CD4-positive, alpha-beta memory T cell (primary cell): ENCODE measurements around the gene TEF. TPM values are rescaled to one million over a fixed set of nuclear protein-coding genes. Genes with fewer than 3 reads are reported as not detected.

ENCODE experiments used
- CTCF ChIA-PET: fragments of 350-600 bp; sonication (Branson Sonifier 250); formaldehyde crosslinking; loops from one replicate; lab custom pipeline; 2021; ENCODE audit warnings: inconsistent platforms; ENCODE audit not compliant: partially characterized antibody; lab: Charles Lee
- POLR2A ChIA-PET: fragments of 350-600 bp; sonication (Branson Sonifier 250); formaldehyde crosslinking; loops from one replicate; lab custom pipeline; 2021; ENCODE audit not compliant: partially characterized antibody; lab: Charles Lee
- DNase-seq, 5 donors: peaks; one replicate each; pipeline versions ENCODE4 v3.0.0 to v3.0.0-alpha.2; 2020 to 2022; ENCODE audit warnings: mixed read lengths in 1 of 5
- H3K27ac ChIP-seq: one replicate; pipeline ENCODE4 v1.7.0; 2013; ENCODE audit warnings: low read depth, low read length
- H3K27me3 ChIP-seq: 2 replicates; pipeline ENCODE4 v1.7.0; 2013; ENCODE audit warnings: mild to moderate bottlenecking, low read length, moderate library complexity; ENCODE audit not compliant: insufficient read depth
- H3K36me3 ChIP-seq: 2 replicates; pipeline ENCODE4 v1.7.0; 2013; ENCODE audit warnings: mild to moderate bottlenecking, low read length, moderate library complexity; ENCODE audit not compliant: insufficient read depth
- H3K4me1 ChIP-seq: 2 replicates; pipeline ENCODE4 v1.7.0; 2013; ENCODE audit warnings: mild to moderate bottlenecking, low read length, moderate library complexity; ENCODE audit not compliant: insufficient read depth
- H3K4me3 ChIP-seq, 2 donors: one replicate each; pipeline ENCODE4 v1.7.0; 2013; ENCODE audit warnings: low read length in 2 of 2, mild to moderate bottlenecking in 1 of 2
- H3K9me3 ChIP-seq, 2 donors: one replicate each; pipeline ENCODE4 v1.7.0; 2013; ENCODE audit warnings: low read length in 2 of 2, control low read depth in 1 of 2; ENCODE audit not compliant: control insufficient read depth in 1 of 2
- H3K27ac Mint-ChIP-seq, 7 donors: one replicate each; pipeline ENCODE4 v1.8.0; 2020 to 2021; ENCODE audit warnings: mixed read lengths in 7 of 7, mild to moderate bottlenecking in 6 of 7, inconsistent platforms in 3 of 7, moderate library complexity in 3 of 7
- H3K27me3 Mint-ChIP-seq, 2 donors: one replicate each; pipeline ENCODE4 v1.8.0; 2020 to 2021; ENCODE audit warnings: mixed read lengths in 2 of 2
- H3K36me3 Mint-ChIP-seq, 2 donors: one replicate each; pipeline ENCODE4 v1.8.0; 2020 to 2021; ENCODE audit warnings: mixed read lengths in 2 of 2, inconsistent platforms in 1 of 2, mild to moderate bottlenecking in 1 of 2
- H3K4me1 Mint-ChIP-seq, 4 donors: one replicate each; pipeline ENCODE4 v1.8.0; 2020 to 2021; ENCODE audit warnings: mixed read lengths in 4 of 4, mild to moderate bottlenecking in 1 of 4
- H3K4me3 Mint-ChIP-seq, 8 donors: one replicate each; pipeline ENCODE4 v1.8.0; 2020 to 2021; ENCODE audit warnings: mixed read lengths in 8 of 8, mild to moderate bottlenecking in 7 of 8, moderate library complexity in 6 of 8, inconsistent platforms in 3 of 8
- H3K9me3 Mint-ChIP-seq, 8 donors: one replicate each; pipeline ENCODE4 v1.8.0; 2020 to 2021; ENCODE audit warnings: mixed read lengths in 8 of 8, mild to moderate bottlenecking in 5 of 8, inconsistent platforms in 3 of 8, moderate library complexity in 1 of 8
- intact Hi-C: fragments of 100-400 bp; cut with micrococcal nuclease; formaldehyde crosslinking; loops from one replicate; pipeline ENCODE4 v1.15.1; 2023
- polyA plus RNA-seq, 2 donors: library from polyadenylated mRNA; unstranded; fragments of 300-500 nt; fragmentation: Illumina TruSeq; gene quantifications; one replicate each; pipeline ENCODE4 v1.2.3, GENCODE V29; 2021
- total RNA-seq, 2 experiments: library from RNA; stranded (reverse); gene quantifications; one replicate each; pipeline ENCODE4 v1.2.3, GENCODE V29; 2021

The TEF gene
- total and polyA plus RNA-seq, 4 experiments from 2014 or later, result 4.4 to 8.8 (median 6.5) TPM

GRCh38 chr22:41354979-41355378 lies 26.8 kb upstream of the TEF start:
- Mint-ChIP-seq H3K4me3 (no peak overlapping the region), H3K4me1 (peaks cover 0 to 1% (median 0%) of the 10 kb centered on the region in 4 donors), H3K9me3 (no peaks in the 10 kb centered on the region), H3K36me3 (peaks cover 29 to 60% of the 10 kb centered on the region in 2 donors), H3K27ac (peak overlapping the region in 1 of 7 donors; percentile 55), H3K27me3 (no peaks in the 10 kb centered on the region)
- no peaks in the 10 kb centered on the region for H3K4me1 ChIP-seq
- no peaks in the 10 kb centered on the region for H3K27me3 ChIP-seq
- no peak overlapping the region for H3K27ac ChIP-seq
- ChIA-PET CTCF (no interaction called here), POLR2A (no interaction called here)
- no peak overlapping the region for H3K4me3 ChIP-seq
- no peak for DNase-seq
- H3K36me3 ChIP-seq, result peaks cover 35% of the 10 kb centered on the region
- no peaks in the 10 kb centered on the region for H3K9me3 ChIP-seq
- intact Hi-C loops, result no loop called here

DNA sequence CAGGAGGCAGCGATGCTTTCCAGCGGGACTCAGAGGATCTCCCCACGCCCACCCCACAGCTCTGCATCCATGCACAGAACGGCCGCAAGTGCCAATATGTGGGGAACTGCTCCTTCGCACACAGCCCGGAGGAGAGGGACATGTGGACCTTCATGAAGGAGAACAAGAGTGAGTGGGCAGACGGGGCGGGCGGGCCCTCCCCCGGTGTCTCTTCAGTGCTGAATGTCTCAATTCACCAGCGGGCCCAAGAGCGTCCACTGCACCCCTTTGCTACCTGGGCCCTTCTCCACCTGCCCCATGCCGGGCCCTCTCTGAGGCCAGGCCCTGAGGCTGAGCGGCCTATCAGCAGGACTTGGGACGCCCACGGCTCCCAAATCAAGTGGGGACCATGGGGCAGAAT lies 25.8 kb upstream of the TEF start:
- Mint-ChIP-seq H3K27ac (peak overlapping the region in 1 of 7 donors; percentile 12), H3K36me3 (peaks cover 20 to 51% of the 10 kb centered on the region in 2 donors), H3K4me1 (peaks cover 0 to 1% (median 0%) of the 10 kb centered on the region in 4 donors), H3K4me3 (no peak overlapping the region), H3K9me3 (peaks cover 0 to 1% (median 0%) of the 10 kb centered on the region in 8 donors), H3K27me3 (no peaks in the 10 kb centered on the region)
- intact Hi-C loops, result no loop called here
- H3K9me3 ChIP-seq, result no peaks in the 10 kb centered on the region
- peaks cover 26% of the 10 kb centered on the region for H3K36me3 ChIP-seq
- no peaks in the 10 kb centered on the region for H3K4me1 ChIP-seq
- no peaks in the 10 kb centered on the region for H3K27me3 ChIP-seq
- ChIA-PET POLR2A (no interaction called here), CTCF (no interaction called here)
- no peak overlapping the region for H3K27ac ChIP-seq
- no peak for DNase-seq
- H3K4me3 ChIP-seq, result no peak overlapping the region

DNA sequence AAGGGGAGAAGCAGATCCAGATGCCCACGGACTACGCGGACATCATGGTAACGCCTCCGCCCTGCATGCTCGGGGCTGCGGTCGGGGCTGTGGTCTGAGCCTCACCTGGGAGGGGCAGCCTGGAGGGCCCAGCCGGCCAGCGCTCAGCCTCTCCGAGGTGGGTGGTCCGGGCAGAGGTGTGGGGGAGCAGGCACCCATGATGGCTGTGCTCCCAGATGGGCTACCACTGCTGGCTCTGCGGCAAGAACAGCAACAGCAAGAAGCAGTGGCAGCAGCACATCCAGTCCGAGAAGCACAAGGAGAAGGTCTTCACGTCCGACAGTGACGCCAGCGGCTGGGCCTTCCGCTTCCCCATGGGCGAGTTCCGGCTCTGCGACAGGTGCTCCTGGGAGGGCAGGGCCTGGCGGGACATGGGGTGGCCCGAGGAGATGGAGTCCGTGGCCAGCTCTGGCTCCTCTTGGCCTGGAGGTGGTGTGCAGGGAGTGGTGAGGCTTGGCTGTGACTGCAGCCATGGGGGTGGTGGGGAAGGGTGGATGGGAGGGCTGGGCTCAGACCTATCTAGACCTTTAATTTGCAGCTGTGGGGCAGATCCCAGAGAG lies 25.2 kb upstream of the TEF start:
- Mint-ChIP-seq H3K4me3 (no peak overlapping the region), H3K4me1 (peaks cover 0 to 1% (median 0%) of the 10 kb centered on the region in 4 donors), H3K9me3 (peaks cover 0 to 1% (median 0%) of the 10 kb centered on the region in 8 donors), H3K36me3 (peaks cover 20 to 44% of the 10 kb centered on the region in 2 donors), H3K27ac (no peak overlapping the region), H3K27me3 (no peaks in the 10 kb centered on the region)
- ChIA-PET POLR2A (no interaction called here), CTCF (no interaction called here)
- no peaks in the 10 kb centered on the region for H3K27me3 ChIP-seq
- peaks cover 20% of the 10 kb centered on the region for H3K36me3 ChIP-seq
- intact Hi-C loops, result no loop called here
- no peak overlapping the region for H3K27ac ChIP-seq
- no peak for DNase-seq
- no peaks in the 10 kb centered on the region for H3K4me1 ChIP-seq
- no peak overlapping the region for H3K4me3 ChIP-seq
- H3K9me3 ChIP-seq, result no peaks in the 10 kb centered on the region

- peaks cover 20% of the 10 kb centered on the region for H3K36me3 ChIP-seq
- CTCF ChIA-PET, result no interaction called here
Measured at GRCh38 chr22:41357191-41357590, 24.6 kb upstream of the TEF start.

GRCh38 chr22:41358927-41359326 lies 22.8 kb upstream of the TEF start:
- Histone ChIP-seq H3K4me1 (no peaks in the 10 kb centered on the region), H3K4me3 (no peak overlapping the region), H3K36me3 (peaks cover 16% of the 10 kb centered on the region), H3K9me3 (no peaks in the 10 kb centered on the region), H3K27ac (no peak overlapping the region), H3K27me3 (no peaks in the 10 kb centered on the region)
- ChIA-PET CTCF (no interaction called here), POLR2A (no interaction called here)
- H3K27me3 Mint-ChIP-seq, result no peaks in the 10 kb centered on the region
- H3K27ac Mint-ChIP-seq, result no peak overlapping the region
- DNase-seq, result no peak
- H3K4me1 Mint-ChIP-seq, result peaks cover 0 to 1% (median 0%) of the 10 kb centered on the region in 4 donors
- peaks cover 10 to 29% of the 10 kb centered on the region in 2 donors for H3K36me3 Mint-ChIP-seq
- no peak overlapping the region for H3K4me3 Mint-ChIP-seq
- intact Hi-C loops, result no loop called here
- H3K9me3 Mint-ChIP-seq, result peaks cover 0 to 1% (median 0%) of the 10 kb centered on the region in 8 donors

More at GRCh38 chr22:41357191-41357590, 24.6 kb upstream of the TEF start:
- POLR2A ChIA-PET, result no interaction called here
- DNase-seq, result no peak
- Mint-ChIP-seq H3K4me3 (no peak overlapping the region), H3K27me3 (no peaks in the 10 kb centered on the region), H3K36me3 (peaks cover 16 to 40% of the 10 kb centered on the region in 2 donors), H3K4me1 (peaks cover 0 to 1% (median 0%) of the 10 kb centered on the region in 4 donors), H3K27ac (no peak overlapping the region), H3K9me3 (peaks cover 0 to 1% (median 0%) of the 10 kb centered on the region in 8 donors)
- H3K4me3 ChIP-seq, result no peak overlapping the region
- no peaks in the 10 kb centered on the region for H3K4me1 ChIP-seq
- intact Hi-C loops, result no loop called here
- no peaks in the 10 kb centered on the region for H3K9me3 ChIP-seq
- no peak overlapping the region for H3K27ac ChIP-seq
- no peaks in the 10 kb centered on the region for H3K27me3 ChIP-seq

DNA sequence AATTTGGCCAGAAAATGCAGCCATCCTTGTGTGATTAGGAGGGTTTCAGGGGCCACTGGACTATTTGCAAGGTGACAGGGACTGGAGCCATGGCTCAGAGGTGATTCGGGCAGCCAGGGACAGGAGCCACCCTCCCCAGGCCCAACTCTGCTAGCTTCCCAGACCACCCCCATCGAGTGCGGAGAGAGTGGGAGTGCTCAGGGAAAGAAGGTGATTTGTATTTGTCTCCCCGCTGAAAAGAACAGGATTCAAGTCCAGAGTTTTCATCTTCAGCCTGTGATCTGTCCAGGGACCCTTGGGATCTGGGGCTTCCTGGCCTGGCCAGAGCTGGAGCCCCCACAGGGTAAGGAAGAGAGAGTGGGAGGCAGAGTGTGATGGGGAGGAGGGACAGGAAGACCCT lies 22.4 kb upstream of the TEF start:
- CTCF ChIA-PET, result no interaction called here

GRCh38 chr22:41360126-41360525 lies 21.6 kb upstream of the TEF start:
- POLR2A ChIA-PET, result no interaction called here
- CTCF ChIA-PET, result no interaction called here
- intact Hi-C loops, result no loop called here
- peaks cover 0 to 20% of the 10 kb centered on the region in 2 donors for H3K36me3 Mint-ChIP-seq
- peak overlapping the region in 1 of 7 donors; percentile 72 for H3K27ac Mint-ChIP-seq
- no peak overlapping the region for H3K4me3 ChIP-seq
- H3K27ac ChIP-seq, result no peak overlapping the region
- H3K9me3 Mint-ChIP-seq, result peaks cover 0 to 1% (median 0%) of the 10 kb centered on the region in 8 donors
- H3K9me3 ChIP-seq, result no peaks in the 10 kb centered on the region
- no peaks in the 10 kb centered on the region for H3K4me1 ChIP-seq
- H3K27me3 ChIP-seq, result no peaks in the 10 kb centered on the region
- H3K4me1 Mint-ChIP-seq, result peaks cover 0 to 1% (median 0%) of the 10 kb centered on the region in 4 donors
- peaks cover 15% of the 10 kb centered on the region for H3K36me3 ChIP-seq
- no peak overlapping the region for H3K4me3 Mint-ChIP-seq
- H3K27me3 Mint-ChIP-seq, result no peaks in the 10 kb centered on the region
- no peak for DNase-seq

More for the DNA sequence above, 22.4 kb upstream of the TEF start:
- POLR2A ChIA-PET, result no interaction called here
- H3K9me3 Mint-ChIP-seq, result peaks cover 0 to 1% (median 0%) of the 10 kb centered on the region in 8 donors
- H3K27me3 Mint-ChIP-seq, result no peaks in the 10 kb centered on the region
- intact Hi-C loops, result no loop called here
- H3K36me3 ChIP-seq, result peaks cover 16% of the 10 kb centered on the region
- no peak for DNase-seq
- peaks cover 6 to 25% of the 10 kb centered on the region in 2 donors for H3K36me3 Mint-ChIP-seq
- H3K4me1 ChIP-seq, result no peaks in the 10 kb centered on the region
- peaks cover 0 to 1% (median 0%) of the 10 kb centered on the region in 4 donors for H3K4me1 Mint-ChIP-seq
- H3K9me3 ChIP-seq, result no peaks in the 10 kb centered on the region
- H3K4me3 ChIP-seq, result no peak overlapping the region
- H3K4me3 Mint-ChIP-seq, result peak overlapping the region in 1 of 8 donors; percentile 49
- peak overlapping the region in 1 of 7 donors; percentile 13 for H3K27ac Mint-ChIP-seq
- H3K27ac ChIP-seq, result no peak overlapping the region
- H3K27me3 ChIP-seq, result no peaks in the 10 kb centered on the region
